Measurements from ENCODE around the gene BCL2L13. TPM values are rescaled to one million over a fixed set of nuclear protein-coding genes. Genes with fewer than 3 reads are reported as not detected.

Gene BCL2L13
- polyA plus RNA-seq, 3 donors: 20.2 to 67.8 (median 53.0) TPM

DNA sequence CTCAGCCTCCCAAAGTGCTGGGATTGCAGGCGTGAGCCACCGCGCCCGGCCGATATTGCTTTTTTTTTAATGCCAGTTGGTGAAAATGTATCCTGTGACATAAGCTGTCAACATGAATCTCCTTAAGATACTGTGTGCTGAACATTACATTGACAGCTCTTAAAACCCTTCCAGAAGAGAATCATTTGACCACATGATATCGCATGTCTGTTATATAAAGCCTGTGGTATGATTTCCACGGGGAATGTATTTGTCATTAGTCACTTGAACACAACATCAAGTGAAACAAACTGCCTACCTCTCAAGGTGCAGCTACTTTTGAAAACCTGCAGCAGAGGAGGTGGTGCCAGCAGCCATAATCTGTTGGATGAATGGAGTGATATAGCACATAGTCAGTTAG lies 67.0 kb downstream of the BCL2L13 start:
- Histone ChIP-seq H3K27ac (ENCODE audit: low read depth in 1 of 2, low read length in 2 of 2) (peak overlapping the region; percentile 82 to 83), H4K20me1 (ENCODE audit: insufficient read depth, low read length) (no peaks in the 10 kb centered on the region), H3K27me3 (ENCODE audit: control insufficient read depth in 2 of 2, insufficient read depth in 2 of 2, low read length in 2 of 2) (no peaks in the 10 kb centered on the region), H3K79me2 (ENCODE audit: insufficient read depth, low read length) (peaks cover 31% of the 10 kb centered on the region), H2AFZ (ENCODE audit: insufficient read depth, low read depth, low read length, poor library complexity, severe bottlenecking) (no peak overlapping the region), H3K4me3 (replicated peaks in 1 of 3; ENCODE audit: low read depth in 2 of 3, low read length in 3 of 3) (peak overlapping the region in 1 of 3 experiments; percentile 71), H3K9me3 (replicated peaks in 1 of 2; ENCODE audit: control insufficient read depth in 1 of 2, insufficient read depth in 1 of 2, low read length in 2 of 2) (no peaks in the 10 kb centered on the region), H3K4me1 (ENCODE audit: control insufficient read depth in 1 of 2, insufficient read depth in 2 of 2, low read length in 2 of 2) (peaks cover 27 to 32% of the 10 kb centered on the region in 2 donors), H3K4me2 (replicated peaks; ENCODE audit: extremely low read depth, low read length, poor library complexity, severe bottlenecking) (no peak overlapping the region), H3K36me3 (replicated peaks in 1 of 2; ENCODE audit: control insufficient read depth in 1 of 2, insufficient read depth in 2 of 2, low read length in 2 of 2) (peaks cover 19 to 30% of the 10 kb centered on the region in 2 donors), H3K9ac (ENCODE audit: insufficient read depth, low read length, poor library complexity, severe bottlenecking) (no peak overlapping the region)
- peak overlapping the region; percentile 93 to 98 (median 95) for H3K27ac Mint-ChIP-seq
- H3K9me3 Mint-ChIP-seq: no peaks in the 10 kb centered on the region
- no peak overlapping the region for H3K4me3 Mint-ChIP-seq
- peaks cover 34% of the 10 kb centered on the region for H3K4me1 Mint-ChIP-seq
- no peak for DNase-seq
- intact Hi-C loops (cut with micrococcal nuclease): loop anchor here (5.0 kb wide), 1 partner anchor 68 kb away; the partner anchor contains the start of gene BCL2L13 (in 2 of the 2)
- 98% methylated on average over 5 of the region's 7 CpGs for WGBS (ENCODE audit: insufficient coverage)
- H3K36me3 Mint-ChIP-seq: peaks cover 16 to 33% of the 10 kb centered on the region in 2 donors
- TF ChIP-seq, protein P1, sequence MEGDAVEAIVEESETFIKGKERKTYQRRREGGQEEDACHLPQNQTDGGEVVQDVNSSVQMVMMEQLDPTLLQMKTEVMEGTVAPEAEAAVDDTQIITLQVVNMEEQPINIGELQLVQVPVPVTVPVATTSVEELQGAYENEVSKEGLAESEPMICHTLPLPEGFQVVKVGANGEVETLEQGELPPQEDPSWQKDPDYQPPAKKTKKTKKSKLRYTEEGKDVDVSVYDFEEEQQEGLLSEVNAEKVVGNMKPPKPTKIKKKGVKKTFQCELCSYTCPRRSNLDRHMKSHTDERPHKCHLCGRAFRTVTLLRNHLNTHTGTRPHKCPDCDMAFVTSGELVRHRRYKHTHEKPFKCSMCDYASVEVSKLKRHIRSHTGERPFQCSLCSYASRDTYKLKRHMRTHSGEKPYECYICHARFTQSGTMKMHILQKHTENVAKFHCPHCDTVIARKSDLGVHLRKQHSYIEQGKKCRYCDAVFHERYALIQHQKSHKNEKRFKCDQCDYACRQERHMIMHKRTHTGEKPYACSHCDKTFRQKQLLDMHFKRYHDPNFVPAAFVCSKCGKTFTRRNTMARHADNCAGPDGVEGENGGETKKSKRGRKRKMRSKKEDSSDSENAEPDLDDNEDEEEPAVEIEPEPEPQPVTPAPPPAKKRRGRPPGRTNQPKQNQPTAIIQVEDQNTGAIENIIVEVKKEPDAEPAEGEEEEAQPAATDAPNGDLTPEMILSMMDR (IDR thresholded peaks at IDR 0.05): no peak
- H3K27me3 Mint-ChIP-seq (ENCODE audit: low read depth in 3 of 3): no peaks in the 10 kb centered on the region

DNA sequence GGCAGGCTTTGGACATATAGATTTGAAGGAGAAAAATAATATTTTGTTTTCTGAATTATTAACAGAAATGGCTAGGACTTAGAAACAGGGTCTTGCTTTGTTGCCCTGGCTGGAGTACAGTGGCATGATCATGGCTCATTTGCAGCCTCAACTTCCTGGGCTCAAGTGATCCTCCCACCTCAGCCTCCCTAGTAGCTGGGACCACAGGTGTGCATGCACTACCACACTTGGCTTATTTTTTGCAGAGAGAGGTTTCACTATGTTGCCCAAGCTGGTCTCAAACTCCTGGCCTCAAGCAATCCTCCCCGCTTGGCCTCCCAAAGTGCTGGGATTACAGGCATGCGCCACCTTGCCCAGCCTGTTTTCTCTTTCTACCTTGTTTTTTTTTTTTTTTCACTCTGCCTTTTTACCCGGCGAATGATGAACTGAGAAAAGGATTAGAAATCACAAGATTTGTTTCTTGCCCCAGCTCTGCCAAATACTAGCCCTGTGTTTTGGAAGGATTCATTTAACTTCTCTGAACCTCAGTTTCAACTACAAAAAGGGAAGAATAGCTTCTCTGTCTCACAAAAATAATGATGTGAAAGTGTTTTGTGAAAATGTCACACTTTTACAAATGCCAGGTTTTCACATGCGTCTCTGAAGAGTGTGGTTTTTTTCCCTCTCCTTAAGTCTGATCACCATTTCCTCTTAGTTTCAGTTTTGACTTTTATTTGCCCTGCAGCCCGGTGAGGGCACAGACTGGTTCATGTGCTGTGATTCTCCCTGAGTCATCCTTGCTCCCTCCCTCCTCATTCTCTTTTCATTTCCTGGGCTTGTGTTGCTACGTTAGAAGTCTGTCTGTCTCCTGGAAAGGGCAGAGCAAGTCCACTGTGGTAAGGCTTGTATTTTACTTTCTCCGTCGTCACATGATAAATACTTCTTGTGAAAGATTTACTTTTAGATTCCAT lies 67.7 kb downstream of the BCL2L13 start:
- peak overlapping the region; percentile 79 to 92 for H3K4me3 Mint-ChIP-seq
- Histone ChIP-seq H3K4me1 (ENCODE audit: control insufficient read depth in 1 of 2, insufficient read depth in 2 of 2, low read length in 2 of 2) (peaks cover 23 to 25% of the 10 kb centered on the region in 2 donors), H3K27me3 (ENCODE audit: control insufficient read depth in 2 of 2, insufficient read depth in 2 of 2, low read length in 2 of 2) (no peaks in the 10 kb centered on the region), H3K9me3 (replicated peaks in 1 of 2; ENCODE audit: control insufficient read depth in 1 of 2, insufficient read depth in 1 of 2, low read length in 2 of 2) (no peaks in the 10 kb centered on the region), H4K20me1 (ENCODE audit: insufficient read depth, low read length) (no peaks in the 10 kb centered on the region), H3K9ac (ENCODE audit: insufficient read depth, low read length, poor library complexity, severe bottlenecking) (peak overlapping the region; percentile 44), H3K36me3 (replicated peaks in 1 of 2; ENCODE audit: control insufficient read depth in 1 of 2, insufficient read depth in 2 of 2, low read length in 2 of 2) (peaks cover 19 to 32% of the 10 kb centered on the region in 2 donors), H3K4me3 (replicated peaks in 1 of 3; ENCODE audit: low read depth in 2 of 3, low read length in 3 of 3) (peak overlapping the region; percentile 23 to 71 (median 55)), H3K79me2 (ENCODE audit: insufficient read depth, low read length) (peaks cover 27% of the 10 kb centered on the region), H3K4me2 (replicated peaks; ENCODE audit: extremely low read depth, low read length, poor library complexity, severe bottlenecking) (peak overlapping the region; percentile 69), H3K27ac (ENCODE audit: low read depth in 1 of 2, low read length in 2 of 2) (peak overlapping the region; percentile 82 to 83), H2AFZ (ENCODE audit: insufficient read depth, low read depth, low read length, poor library complexity, severe bottlenecking) (peak overlapping the region; percentile 66)
- no peaks in the 10 kb centered on the region for H3K27me3 Mint-ChIP-seq (ENCODE audit: low read depth in 3 of 3)
- 0% methylated on average over 1 of the region's 9 CpGs for WGBS (ENCODE audit: insufficient coverage)
- H3K36me3 Mint-ChIP-seq: peaks cover 16 to 34% of the 10 kb centered on the region in 2 donors
- TF ChIP-seq, protein P1 (IDR thresholded peaks at IDR 0.05): no peak
- H3K9me3 Mint-ChIP-seq: no peaks in the 10 kb centered on the region
- H3K27ac Mint-ChIP-seq: peak overlapping the region; percentile 93 to 98 (median 95)
- intact Hi-C loops (cut with micrococcal nuclease): loop anchor here (5.0 kb wide), 1 partner anchor 69 kb away; the partner anchor contains the start of gene BCL2L13 (in 2 of the 2)
- H3K4me1 Mint-ChIP-seq: peaks cover 30% of the 10 kb centered on the region
- DNase-seq: peak; percentile 78 to 88 (median 86)

All from CD14-positive monocyte (primary cell).